ENCODE measurements around the gene NUDT16L1. TPM values are rescaled to one million over a fixed set of nuclear protein-coding genes. Genes with fewer than 3 reads are reported as not detected.

The NUDT16L1 gene
- total and polyA plus RNA-seq, 9 of the 15 experiments (the other 6 are each of a cell fraction or from before 2014, with no cell fraction given), result 1.4 to 37.6 (median 13.7) TPM

GRCh38 chr16:4659363-4660353 is 33.7 kb upstream of the NUDT16L1 start:
- ChIA-PET CTCF (ENCODE audit: low intra/inter-chr PET ratio) (no interaction called here), POLR2A (interaction anchor here (0.6 to 0.7 kb wide), 2 partner anchors 9 to 43 kb away, joined by 3 to 4 read pairs; no protein-coding TSS in a partner anchor)
- H4K20me1 ChIP-seq (replicated peaks; ENCODE audit: control insufficient read depth, insufficient read depth, low read length), result no peaks in the 10 kb centered on the region; the same call in 1 of the 2 replicates
- H3K9me1 ChIP-seq (ENCODE audit: control insufficient read depth, insufficient read depth, low read length), result no peaks in the 10 kb centered on the region
- no peak overlapping the region for H3K27ac ChIP-seq (ENCODE audit: extremely low read depth, low read depth, low read length)
- no peaks in the 10 kb centered on the region for H3K27me3 ChIP-seq (ENCODE audit: control insufficient read depth in 2 of 2, insufficient read depth in 2 of 2, low read length in 2 of 2)
- H3K4me2 ChIP-seq (ENCODE audit: insufficient read depth, low read length), result no peak overlapping the region
- no TSS peak for BruUV-seq (replicated peaks)
- no peaks in the 10 kb centered on the region for H3K79me2 ChIP-seq (ENCODE audit: control insufficient read depth, insufficient read depth, low read length)
- 90% methylated on average over 21 of the region's 29 CpGs for WGBS (ENCODE audit: insufficient coverage, low coverage, missing lambda C conversion rate)
- H3K9me3 ChIP-seq (replicated peaks; ENCODE audit: control insufficient read depth, insufficient read depth, low read depth, low read length), result no peaks in the 10 kb centered on the region
- intact Hi-C loops (cut with micrococcal nuclease) (no loop called here), in situ Hi-C loops (cut with MboI) (no loop called here)
- no peak for DNase-seq (ENCODE audit: extremely low read depth in 1 of 4, low spot score in 3 of 4)
- peaks cover 53% of the 10 kb centered on the region; the same call in 2 of the 3 replicates for H3K36me3 ChIP-seq (ENCODE audit: control insufficient read depth, insufficient read depth, low read length)
- peaks cover 0 to 36% of the 10 kb centered on the region in 2 experiments; a peak in 2 of 5 replicates for H3K4me1 ChIP-seq (replicated peaks in 1 of 2; ENCODE audit: control insufficient read depth in 2 of 2, insufficient read depth in 2 of 2, low read length in 2 of 2)
- H3K9ac ChIP-seq (ENCODE audit: insufficient read depth in 1 of 2, low read depth in 2 of 2, low read length in 2 of 2), result peak overlapping the region in 1 of 2 experiments; percentile 17; a peak in 1 of 4 replicates
- TF ChIP-seq POLR2G (IDR thresholded peaks at IDR 0.05; ENCODE audit: low read depth, low read length) (0 out of 2 replicates have a peak, but pooled peaks have one; percentile 21), PTTG1 (tag; IDR thresholded peaks at IDR 0.05; ENCODE audit: low read depth) (no peak)
- no peak for ATAC-seq
- FAIRE-seq, result no peak
- no peak overlapping the region for H3K4me3 ChIP-seq
- no peak overlapping the region for H2AFZ ChIP-seq (ENCODE audit: low read depth, low read length)
